GM12878 (cell line): ENCODE measurements around the gene PCSK6.

Source experiments
- EZH2 ChIP-seq: IDR thresholded peaks from 2 replicates; pipeline ENCODE4 v1.6.1; 2012; ENCODE audit warnings: low read depth, mild to moderate bottlenecking, control low read depth, inconsistent platforms, low read length, borderline replicate concordance; ENCODE audit not compliant: control insufficient read depth
- FOS ChIP-seq: IDR thresholded peaks from 3 replicates; pipeline ENCODE4 v1.6.1; 2011; ENCODE audit warnings: borderline replicate concordance; ENCODE audit not compliant: insufficient read length; ENCODE audit errors: extremely low read depth
- RAD21 ChIP-seq: IDR thresholded peaks from 2 replicates; pipeline ENCODE4 v1.6.1; 2011; ENCODE audit warnings: mild to moderate bottlenecking, low read depth, low read length, moderate library complexity; ENCODE audit not compliant: insufficient read depth
- TAF1 ChIP-seq: IDR thresholded peaks from 2 replicates; pipeline ENCODE4 v1.6.1; 2011; ENCODE audit warnings: mild to moderate bottlenecking, low read depth, low read length, borderline replicate concordance
- TF ChIP-seq, protein P1 (sequence below): IDR thresholded peaks from 2 replicates; pipeline ENCODE4 v1.6.1; 2012; ENCODE audit warnings: low read depth, low read length, improper control_type of control experiment
- TF ChIP-seq, protein P2 (sequence below), 3 experiments: IDR thresholded peaks in 2 of 3; conservative IDR thresholded peaks in 1 of 3; 2 replicates each; pipeline ENCODE4 v1.5.1; 2011; ENCODE audit warnings: low read depth in 3 of 3, low read length in 3 of 3, mild to moderate bottlenecking in 3 of 3, control low read depth in 2 of 3, moderate library complexity in 2 of 3, inconsistent platforms in 1 of 3, mixed read lengths in 1 of 3; ENCODE audit not compliant: control insufficient read depth in 2 of 3, insufficient read depth in 1 of 3; ENCODE audit errors: extremely low read depth in 1 of 3
- TF ChIP-seq, protein P3 (sequence below): IDR thresholded peaks from 2 replicates; pipeline ENCODE4 v1.6.1; 2012; ENCODE audit warnings: mild to moderate bottlenecking, low read depth, low read length
- TF ChIP-seq, protein P4 (sequence below): IDR thresholded peaks from 2 replicates; pipeline ENCODE4 v1.6.1; 2012; ENCODE audit warnings: low read length, inconsistent platforms

DNA sequence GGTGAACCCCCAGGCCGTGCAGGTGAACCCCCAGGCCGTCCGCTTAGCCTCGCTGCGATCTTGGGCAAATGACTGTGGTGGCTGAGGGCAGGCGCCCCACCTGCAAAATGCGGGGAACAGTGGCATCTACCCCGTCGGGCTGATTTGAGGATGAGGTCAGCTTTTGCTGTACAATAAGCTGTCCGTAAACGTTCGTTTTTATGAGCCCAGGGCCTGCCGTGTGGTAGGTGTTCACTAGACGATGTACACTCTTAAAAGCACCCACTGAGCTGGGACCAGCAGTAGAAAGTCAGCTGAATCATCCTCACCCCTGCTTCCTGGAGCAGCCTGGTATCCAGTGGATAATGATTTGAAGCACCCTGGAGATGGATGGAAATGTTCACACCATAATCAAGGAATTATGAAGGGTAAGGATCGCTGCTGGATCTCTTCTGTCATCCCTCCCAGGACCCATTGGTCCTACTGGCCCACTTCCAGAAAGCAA is 943 bp upstream of the PCSK6 start:
- no peak for TF ChIP-seq EZH2
- TF ChIP-seq, protein P1, sequence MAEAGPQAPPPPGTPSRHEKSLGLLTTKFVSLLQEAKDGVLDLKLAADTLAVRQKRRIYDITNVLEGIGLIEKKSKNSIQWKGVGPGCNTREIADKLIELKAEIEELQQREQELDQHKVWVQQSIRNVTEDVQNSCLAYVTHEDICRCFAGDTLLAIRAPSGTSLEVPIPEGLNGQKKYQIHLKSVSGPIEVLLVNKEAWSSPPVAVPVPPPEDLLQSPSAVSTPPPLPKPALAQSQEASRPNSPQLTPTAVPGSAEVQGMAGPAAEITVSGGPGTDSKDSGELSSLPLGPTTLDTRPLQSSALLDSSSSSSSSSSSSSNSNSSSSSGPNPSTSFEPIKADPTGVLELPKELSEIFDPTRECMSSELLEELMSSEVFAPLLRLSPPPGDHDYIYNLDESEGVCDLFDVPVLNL, result no peak
- TF ChIP-seq, protein P2, sequence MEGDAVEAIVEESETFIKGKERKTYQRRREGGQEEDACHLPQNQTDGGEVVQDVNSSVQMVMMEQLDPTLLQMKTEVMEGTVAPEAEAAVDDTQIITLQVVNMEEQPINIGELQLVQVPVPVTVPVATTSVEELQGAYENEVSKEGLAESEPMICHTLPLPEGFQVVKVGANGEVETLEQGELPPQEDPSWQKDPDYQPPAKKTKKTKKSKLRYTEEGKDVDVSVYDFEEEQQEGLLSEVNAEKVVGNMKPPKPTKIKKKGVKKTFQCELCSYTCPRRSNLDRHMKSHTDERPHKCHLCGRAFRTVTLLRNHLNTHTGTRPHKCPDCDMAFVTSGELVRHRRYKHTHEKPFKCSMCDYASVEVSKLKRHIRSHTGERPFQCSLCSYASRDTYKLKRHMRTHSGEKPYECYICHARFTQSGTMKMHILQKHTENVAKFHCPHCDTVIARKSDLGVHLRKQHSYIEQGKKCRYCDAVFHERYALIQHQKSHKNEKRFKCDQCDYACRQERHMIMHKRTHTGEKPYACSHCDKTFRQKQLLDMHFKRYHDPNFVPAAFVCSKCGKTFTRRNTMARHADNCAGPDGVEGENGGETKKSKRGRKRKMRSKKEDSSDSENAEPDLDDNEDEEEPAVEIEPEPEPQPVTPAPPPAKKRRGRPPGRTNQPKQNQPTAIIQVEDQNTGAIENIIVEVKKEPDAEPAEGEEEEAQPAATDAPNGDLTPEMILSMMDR (IDR thresholded peaks at IDR 0.05 in 2 of 3, conservative IDR thresholded peaks at IDR 0.05 in 1 of 3; ENCODE audit: control insufficient read depth in 2 of 3, extremely low read depth in 1 of 3, insufficient read depth in 1 of 3, low read depth in 3 of 3, low read length in 3 of 3), result no peak
- TF ChIP-seq, protein P3, sequence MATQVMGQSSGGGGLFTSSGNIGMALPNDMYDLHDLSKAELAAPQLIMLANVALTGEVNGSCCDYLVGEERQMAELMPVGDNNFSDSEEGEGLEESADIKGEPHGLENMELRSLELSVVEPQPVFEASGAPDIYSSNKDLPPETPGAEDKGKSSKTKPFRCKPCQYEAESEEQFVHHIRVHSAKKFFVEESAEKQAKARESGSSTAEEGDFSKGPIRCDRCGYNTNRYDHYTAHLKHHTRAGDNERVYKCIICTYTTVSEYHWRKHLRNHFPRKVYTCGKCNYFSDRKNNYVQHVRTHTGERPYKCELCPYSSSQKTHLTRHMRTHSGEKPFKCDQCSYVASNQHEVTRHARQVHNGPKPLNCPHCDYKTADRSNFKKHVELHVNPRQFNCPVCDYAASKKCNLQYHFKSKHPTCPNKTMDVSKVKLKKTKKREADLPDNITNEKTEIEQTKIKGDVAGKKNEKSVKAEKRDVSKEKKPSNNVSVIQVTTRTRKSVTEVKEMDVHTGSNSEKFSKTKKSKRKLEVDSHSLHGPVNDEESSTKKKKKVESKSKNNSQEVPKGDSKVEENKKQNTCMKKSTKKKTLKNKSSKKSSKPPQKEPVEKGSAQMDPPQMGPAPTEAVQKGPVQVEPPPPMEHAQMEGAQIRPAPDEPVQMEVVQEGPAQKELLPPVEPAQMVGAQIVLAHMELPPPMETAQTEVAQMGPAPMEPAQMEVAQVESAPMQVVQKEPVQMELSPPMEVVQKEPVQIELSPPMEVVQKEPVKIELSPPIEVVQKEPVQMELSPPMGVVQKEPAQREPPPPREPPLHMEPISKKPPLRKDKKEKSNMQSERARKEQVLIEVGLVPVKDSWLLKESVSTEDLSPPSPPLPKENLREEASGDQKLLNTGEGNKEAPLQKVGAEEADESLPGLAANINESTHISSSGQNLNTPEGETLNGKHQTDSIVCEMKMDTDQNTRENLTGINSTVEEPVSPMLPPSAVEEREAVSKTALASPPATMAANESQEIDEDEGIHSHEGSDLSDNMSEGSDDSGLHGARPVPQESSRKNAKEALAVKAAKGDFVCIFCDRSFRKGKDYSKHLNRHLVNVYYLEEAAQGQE, result no peak
- no peak for TF ChIP-seq RAD21
- no peak for TF ChIP-seq FOS
- no peak for TF ChIP-seq TAF1
- TF ChIP-seq, protein P4, sequence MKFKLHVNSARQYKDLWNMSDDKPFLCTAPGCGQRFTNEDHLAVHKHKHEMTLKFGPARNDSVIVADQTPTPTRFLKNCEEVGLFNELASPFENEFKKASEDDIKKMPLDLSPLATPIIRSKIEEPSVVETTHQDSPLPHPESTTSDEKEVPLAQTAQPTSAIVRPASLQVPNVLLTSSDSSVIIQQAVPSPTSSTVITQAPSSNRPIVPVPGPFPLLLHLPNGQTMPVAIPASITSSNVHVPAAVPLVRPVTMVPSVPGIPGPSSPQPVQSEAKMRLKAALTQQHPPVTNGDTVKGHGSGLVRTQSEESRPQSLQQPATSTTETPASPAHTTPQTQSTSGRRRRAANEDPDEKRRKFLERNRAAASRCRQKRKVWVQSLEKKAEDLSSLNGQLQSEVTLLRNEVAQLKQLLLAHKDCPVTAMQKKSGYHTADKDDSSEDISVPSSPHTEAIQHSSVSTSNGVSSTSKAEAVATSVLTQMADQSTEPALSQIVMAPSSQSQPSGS, result no peak
